UCSD-AML1 (cell line): ENCODE results near the gene PUM2.
"Not testable (repeated sequence)": the region's sequence is repeated elsewhere in the genome, so short reads cannot be mapped to it uniquely, and the experiment has no call there.

ENCODE experiments used
- DNase-seq: peaks from one replicate; lab custom pipeline; 2025; ENCODE audit not compliant: unreplicated experiment; lab: John Stamatoyannopoulos, UW

PUM2 gene

DNA sequence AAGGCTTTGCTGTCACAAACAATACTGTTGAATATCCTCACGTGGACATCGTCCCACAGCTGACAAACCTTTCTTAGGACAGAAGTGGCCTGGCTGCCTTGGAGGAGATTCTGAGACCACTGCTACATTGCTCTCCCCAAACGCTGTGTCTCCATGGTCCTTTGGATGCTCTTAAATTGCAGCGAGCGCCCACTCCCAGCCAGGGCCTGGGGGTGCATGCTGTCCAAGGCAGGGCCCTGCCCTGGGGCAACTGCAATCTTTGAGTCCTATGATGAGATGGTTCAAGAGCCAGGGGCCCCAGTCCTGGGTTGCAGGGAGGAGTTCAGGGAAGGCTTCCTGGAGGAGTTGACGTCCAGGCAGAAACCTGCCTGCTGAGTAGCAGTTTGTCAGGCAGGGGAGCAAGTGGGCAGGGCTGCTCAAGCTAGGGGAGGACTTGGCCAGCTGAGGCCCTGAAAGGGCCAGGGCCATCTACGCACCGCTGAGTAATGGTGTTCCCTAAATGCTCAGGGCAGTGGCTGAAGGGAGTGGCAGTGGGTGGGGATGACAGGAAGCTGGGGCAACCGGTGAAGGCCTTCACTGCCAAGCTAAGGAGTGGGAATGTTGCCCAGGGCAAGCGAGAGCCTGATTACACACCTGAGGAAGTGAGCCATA, 114.9 kb downstream of the PUM2 start:
- no peak for DNase-seq

DNA sequence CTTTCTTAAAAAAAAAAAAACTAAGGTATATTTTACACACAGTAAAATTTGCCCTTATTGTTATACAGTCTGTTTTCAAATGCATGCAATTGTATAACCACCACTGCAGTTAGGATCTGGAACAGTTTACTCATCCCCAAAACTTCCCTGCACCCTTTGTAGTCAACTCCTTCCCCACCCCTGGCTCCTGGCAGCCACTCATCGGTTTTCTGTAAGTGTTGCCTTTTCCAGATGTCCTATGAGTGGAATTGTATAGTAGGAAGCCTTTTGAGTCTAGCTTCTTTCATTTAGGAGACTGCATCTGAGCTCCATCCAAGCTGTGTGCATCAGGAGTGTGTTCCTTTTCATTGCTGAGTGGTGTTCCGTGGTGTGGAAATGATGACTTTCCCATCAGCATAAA, 116.0 kb downstream of the PUM2 start:
- not testable (repeated sequence) for DNase-seq

DNA sequence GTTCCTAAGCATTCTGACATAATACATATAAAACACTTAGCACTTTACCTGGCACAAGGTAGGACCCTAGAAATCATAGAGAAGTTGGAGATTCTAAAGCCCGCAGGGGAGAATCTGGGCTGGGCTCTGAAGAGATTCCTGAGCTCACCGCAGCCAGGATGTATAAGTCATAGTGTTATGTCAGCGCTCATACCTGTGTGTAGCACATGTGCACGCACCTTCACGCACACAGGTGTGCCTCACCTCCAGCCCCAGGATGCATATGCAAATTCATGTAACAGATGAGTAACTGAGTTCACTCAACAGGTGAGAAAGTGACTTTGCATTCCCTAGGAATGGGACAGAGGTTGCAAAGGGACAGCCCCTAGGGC, 117.8 kb downstream of the PUM2 start:
- DNase-seq = no peak

DNA sequence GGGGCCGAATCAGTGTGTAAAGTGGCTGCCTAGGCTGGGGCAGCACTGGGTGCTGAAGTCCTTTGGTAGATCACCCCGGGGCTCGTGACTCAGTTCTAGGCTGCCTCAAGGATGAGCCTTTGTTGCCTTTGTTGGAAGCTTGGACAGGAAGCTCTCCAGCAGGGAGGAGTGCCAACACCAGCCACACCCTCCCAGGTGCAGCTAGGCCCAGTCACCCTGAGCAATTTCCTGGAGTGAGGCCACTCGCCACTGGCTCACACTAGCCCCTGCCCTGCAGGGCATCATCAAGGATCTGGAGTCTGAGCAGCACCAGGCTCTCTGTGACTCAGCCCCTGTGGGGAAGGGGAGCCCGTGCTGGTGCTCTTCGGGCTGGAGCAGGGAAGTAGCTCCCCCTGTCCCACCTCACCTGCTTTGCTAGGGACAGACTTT, 119.0 kb downstream of the PUM2 start:
- DNase-seq = no peak

DNA sequence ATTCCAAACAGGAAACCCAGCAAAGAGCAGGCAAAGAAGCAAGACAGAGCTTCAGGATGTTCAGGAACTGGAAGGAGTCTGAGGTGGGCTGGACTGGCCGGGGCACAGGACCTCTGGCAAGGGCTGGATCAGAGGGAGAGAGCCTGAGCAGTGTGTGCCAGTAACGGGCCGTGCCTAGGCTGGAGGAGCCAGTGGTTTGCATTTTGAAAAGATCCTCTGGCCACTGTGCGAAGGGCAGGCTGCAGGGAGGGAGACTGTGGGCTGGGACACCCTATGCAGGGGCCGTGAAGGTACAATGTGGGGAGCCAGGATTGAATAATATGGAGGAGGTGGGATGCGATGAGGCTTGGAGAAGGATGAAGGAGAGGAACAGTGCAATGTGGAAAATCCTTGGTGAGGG, 119.5 kb downstream of the PUM2 start:
- DNase-seq = no peak

DNA sequence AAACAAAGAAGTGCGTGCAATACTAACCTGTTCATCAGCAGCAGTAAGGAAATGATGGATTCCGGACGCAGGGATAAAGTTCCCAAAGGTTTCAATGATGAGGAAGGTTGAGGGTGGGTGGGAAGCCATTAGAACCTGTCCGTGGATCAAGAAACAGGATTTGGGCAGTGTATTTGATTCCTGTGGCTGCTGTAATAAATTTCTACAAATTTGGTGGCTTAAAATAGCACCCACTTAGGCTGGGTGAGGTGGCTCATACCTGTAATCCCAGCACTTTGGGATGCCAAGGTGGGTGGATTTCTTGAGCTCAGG, 120.6 kb downstream of the PUM2 start:
- DNase-seq = no peak

DNA sequence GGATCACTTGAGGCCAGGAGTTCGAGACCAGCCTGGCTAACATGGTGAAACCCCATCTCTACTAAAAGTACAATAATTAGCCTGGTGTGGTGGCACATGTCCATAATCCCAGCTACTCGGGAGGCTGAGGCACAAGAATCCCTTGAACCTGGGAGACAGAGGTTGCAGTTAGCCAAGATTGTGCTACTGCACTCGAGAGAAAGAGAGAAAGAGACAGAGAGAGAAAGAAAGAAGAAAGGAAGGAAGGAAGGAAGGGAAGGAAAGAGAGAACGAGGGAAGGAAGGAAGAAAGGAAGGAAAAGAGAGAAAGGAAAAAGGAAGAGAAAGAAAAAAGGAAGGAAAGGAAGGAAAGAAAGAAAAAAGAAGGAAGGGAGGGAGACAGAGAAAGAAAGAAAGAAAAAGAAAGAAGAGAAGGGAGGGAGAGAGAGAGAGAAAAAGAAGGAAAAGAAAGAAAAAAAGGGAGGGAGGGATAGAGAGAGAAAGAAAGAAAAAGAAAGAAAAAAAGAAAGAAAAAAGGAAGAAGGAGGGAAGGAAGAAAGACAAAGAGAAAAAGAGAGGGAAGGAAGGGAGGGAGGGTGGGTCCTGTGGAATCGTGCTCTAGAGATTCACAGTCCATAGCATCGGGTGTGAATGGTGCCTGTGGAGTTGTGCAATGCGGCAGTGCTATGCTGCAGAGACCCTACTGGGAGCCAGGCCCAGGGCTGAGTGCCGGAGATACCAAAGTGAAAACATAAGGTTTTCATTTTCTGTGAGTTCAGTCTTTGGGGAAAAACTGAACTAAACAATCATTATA, 121.1 kb downstream of the PUM2 start:
- no peak for DNase-seq

DNA sequence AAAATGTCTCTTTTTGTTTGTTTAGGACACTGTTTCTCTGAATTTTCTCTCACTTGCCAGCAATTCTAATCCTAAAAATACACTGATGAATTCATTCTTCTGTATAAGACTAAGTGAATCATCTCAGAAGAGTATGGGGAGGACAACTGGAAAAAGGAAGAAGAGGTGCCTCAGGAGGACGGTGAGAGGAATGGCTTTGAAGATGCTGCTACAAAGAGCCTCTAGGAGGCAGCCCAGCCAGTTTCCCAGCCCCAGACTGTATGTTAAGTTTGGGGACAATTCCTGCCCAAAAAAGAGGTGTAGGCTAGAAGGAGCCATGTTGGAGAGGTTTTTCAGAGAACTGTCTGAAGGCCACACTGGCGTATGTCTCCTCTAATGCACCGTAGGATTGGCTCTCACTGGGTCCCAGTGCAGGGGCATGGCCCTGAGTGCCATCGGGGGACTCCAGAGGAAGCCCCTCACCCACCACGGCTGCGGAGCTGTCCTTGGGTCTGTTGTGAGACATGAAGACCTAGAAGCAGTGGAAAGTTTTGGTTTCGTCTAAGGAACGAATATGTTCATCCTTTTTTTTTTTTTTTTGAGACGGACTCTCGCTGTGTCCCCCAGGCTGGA, 122.6 kb downstream of the PUM2 start:
- DNase-seq = no peak

DNA sequence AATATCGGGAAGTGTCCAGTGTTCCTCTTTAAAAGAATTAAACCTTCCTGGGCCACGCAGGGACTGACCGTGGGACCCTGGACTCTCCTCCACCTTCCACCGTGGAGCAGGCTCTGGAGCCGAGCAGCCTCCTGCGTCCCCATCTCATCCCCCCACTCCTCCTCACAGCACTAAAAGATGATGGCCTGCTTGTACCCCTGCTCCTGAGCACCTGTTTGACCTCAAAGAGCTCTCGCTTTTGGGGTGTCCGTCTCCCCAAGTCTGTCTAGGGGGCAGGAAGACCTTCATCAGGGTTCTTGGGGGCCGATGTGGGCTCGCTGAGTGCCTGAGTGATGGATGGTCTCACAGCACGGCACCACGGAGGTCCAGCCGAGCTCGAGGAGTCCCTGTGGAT, 124.5 kb downstream of the PUM2 start:
- DNase-seq = no peak

DNA sequence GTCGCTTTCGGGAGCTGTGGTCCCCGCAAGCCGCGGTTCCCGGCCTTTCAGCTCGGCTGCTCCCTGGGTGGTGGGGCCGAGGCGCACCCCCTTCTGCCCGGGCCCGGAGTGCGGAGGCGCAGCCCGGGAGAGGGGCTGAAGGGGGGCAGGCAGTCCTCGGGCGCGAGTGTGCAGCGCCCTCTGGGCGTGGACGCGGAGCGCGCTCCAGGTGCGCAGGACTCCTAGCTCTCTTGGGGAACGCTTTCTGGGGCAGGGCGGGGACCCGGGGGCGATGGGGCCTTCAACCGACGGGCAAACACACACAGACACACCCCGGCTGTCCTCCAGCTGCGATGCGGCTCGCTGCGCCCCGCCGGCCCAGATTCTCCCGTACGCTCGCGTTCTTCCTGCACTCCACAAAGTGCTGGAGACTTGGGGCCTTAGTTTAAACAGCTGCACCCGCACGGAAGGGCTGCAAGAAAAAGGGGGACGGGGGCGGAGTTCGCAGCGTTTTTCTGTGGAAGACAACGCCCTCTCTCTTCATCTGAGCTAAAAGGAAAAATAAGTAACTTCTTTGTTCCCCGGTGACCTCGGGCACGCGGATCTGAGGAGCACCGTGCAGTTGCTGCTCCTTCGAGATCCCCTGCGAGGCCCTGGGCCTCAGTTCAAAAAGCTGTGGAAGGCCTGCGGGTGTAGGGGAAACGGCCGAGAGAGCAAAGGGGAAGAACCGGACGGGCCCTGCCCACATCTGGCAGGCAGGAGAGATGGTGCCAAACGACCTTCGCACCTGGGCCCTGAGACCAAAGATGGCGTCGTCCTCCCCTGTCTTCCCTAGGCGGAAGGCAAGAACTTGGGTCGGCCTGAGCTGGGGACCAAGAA, 125.1 kb downstream of the PUM2 start:
- peak; percentile 47 for DNase-seq

DNA sequence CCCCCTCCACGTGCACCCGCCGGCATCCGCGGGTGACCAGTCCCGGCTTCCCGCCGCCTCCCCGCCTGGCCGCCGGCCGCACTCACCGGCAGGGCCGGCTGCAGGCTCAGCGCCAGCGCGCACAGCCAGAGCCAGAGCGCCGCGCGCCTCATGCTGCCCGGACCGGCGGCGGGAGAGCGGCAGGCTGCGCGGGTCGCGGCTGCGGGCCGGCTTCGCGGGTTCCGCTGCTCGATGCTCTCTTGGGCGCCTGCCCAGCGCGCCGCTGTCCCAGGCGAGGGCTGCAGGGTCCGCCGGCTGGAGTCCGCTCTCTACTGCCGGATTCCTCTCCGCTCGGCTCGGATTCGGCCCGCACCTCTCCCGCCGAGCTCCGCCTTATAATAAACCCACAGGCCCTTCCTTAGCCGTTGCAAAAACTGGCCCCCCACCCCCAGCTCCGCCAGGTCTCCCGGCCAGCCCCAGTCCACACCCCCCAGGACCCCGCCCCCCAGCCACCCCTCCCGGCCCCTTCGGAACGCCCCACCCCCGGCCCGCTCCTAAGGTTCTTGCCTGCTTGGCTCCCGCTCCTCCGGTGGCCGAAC, 125.8 kb downstream of the PUM2 start, which contains the start of gene SDC1:
Gene SDC1, minus strand, starts transcription at position 415 of the 578 bp plus-strand sequence. Its CDS starts 263 bp downstream, at position 152.
- no peak for DNase-seq

DNA sequence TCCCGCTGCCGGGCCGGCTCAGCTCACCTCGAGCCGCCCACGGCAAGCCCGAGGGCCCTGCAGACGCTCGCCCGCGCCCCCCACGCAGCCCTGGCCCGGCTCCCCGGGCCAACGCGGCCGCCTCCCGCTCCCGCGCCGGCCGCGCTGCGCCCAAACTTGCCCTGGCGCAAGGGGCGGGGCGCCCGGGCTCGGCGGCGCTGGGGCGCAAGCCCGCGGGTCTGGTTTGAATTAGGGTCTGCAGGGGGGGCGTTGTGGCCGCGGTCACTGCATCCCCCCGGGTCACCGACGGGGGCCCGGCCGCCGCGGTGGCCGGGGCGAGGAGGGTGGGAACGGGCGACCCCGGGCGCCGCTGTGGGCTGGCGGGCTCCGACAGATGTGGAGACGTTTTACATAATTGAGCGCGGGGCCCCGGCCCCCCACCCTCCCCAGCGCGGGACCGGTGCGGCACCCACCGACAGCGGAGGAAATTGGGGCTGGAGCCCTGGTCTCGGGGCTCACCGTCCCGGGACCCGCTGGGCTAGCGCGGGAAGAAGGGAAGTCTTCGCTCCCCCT, 126.4 kb downstream of the PUM2 start:
- no peak for DNase-seq

DNA sequence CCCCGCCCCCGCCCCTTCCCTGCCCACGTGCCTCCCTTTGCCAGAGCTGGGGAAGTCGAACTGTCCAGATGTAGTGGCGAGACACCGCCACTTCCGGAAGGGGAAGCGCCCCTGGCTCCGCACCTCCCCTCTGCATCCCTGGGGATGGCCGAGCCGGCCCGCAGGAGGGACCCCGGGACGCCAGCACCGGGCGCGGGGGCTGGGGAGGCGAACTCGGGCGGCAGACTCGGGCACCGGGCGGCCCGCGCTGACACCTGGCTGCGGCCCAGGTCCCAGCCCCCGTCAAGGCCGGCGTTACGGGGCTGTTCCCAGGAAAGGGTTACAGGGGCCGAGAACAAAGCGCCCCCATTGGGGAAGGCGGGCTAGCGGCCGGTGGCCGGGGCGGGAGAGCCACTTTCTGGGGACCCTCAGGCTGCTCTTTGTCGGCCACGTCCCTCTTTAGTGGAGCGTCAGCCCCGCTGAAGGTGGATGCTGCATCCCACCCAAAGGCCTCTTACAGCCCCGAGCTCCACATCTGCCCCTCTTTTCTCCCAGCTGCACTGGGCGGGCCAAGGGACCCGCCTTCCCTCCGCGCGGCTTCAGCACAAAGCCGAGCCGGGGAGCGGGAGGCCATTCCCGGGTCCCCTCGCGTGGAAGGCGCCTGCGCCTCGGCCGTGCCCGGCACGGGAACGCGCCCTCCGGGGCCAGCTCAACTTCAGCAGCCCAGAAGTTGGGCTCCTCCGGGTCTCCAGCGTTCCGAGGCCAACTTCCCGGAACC, 127.1 kb downstream of the PUM2 start:
- peak; percentile 30 for DNase-seq

DNA sequence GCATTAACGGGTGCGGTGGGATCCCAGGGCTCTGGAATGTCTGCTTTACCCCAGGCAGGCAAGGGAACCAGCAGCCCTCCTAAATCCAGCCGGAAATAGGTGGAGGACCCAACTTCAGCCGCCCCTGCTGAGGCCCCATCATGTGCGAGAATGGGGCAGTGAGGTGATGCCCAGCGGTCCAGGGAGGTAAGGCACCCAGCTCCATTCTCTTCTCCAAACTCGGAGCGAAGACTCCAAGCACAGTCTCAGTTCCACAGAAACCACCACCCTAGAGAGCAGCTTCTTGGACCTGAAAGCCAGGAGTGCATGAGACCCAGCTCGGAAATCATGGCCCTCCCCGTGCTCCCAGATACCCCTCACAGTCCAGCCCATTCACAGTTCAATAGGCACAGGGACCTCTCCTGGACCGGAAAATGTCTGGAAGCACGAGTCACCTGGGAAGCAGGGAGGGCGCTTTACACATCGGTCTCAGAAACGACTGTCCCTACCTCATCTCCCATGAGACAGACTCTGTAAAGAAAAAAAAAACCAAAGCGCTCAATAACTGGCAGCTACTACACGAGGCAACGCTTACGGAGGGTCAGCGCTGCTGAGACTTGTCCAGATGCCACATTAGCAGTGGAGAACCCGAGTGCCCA, 127.8 kb downstream of the PUM2 start:
- DNase-seq = no peak

DNA sequence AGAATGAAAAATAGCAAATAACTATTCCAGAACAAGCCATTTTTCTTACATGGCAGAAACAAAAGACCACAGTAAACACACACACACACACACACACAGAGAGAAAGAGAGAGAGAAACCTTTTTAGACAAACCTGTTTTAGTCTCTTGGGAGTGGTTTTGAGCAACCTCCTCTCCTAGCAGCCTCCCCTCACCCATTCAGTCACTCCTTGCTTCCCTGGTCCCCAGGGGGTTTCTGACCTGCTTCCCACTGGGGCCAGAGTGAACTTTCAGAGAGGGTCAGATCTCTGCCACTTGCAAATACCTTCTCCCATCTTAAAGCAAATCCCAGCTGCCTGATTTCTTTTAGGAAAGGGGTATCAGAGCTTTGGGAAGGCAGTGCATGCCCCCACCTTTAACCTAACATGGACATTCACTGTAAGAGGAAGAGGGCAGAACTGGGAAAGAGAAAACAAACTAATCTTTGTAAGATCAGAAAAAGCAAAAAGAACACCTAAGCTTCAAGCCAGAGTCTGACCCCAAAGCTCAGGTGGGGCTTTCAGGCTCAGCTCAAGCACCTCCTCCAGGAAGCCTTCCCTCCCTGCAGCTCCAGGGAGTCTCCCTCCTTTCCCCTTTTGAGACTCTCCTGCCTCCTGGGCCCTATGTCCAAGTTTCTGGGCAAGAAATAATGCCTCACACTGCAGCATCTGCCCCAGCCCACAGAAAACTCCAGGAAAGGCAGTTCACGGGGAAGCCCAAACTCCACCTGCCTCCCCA, 128.5 kb downstream of the PUM2 start:
- no peak for DNase-seq

DNA sequence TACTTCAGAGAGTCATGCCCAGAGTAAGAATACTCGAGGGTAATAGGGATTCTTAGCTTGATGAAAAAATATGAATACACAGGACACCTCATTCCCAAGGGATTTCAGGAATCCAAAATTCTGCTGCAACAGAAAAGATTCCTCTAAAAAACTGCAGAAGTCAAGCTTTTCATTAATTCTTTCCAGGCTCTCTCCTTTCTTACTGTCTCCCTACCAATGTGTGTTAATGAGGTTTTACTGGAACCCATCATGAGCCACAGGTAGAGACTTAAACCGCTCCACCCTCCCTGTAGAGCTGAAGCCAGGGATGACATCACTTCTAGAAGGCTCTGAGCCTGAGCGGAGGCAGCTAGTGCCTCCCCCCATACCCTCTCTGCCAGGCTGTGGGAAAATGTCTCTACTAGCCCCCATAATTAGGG, 129.1 kb downstream of the PUM2 start:
- DNase-seq = no peak

DNA sequence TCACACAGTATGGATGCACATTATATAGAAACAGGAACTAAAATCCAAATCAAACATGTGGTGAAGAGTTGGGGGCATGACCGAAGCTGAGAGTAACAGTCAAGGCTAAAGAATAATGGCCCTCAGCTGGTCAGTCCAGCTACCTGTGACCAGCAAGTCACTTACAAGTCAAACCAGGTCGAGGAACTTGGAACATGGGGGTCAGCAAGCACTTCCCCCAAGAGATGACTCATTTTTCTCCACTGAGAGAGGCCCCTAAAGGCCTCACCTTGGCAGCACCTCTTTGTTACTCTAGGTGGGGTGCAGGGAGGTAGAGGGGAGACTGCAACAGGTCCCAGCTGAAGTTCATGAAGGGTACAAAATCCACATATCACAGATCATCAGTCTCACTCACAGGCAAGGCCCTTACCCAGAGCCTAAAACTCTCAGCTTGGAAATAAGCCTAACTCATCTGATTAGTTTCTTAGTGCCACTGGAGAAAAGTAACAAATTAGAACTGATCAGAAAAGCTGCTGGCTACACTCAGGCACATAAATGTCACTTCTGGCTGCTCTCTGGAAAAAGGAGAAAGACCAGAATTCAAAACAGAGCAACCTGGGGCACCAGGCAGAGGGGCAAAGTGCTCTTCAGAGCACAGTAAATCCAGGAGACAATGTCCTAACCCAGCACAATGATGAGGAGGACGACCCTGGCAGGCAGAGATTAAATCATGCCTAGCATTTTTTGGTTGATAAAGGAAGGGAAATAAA, 129.7 kb downstream of the PUM2 start:
- DNase-seq = no peak

DNA sequence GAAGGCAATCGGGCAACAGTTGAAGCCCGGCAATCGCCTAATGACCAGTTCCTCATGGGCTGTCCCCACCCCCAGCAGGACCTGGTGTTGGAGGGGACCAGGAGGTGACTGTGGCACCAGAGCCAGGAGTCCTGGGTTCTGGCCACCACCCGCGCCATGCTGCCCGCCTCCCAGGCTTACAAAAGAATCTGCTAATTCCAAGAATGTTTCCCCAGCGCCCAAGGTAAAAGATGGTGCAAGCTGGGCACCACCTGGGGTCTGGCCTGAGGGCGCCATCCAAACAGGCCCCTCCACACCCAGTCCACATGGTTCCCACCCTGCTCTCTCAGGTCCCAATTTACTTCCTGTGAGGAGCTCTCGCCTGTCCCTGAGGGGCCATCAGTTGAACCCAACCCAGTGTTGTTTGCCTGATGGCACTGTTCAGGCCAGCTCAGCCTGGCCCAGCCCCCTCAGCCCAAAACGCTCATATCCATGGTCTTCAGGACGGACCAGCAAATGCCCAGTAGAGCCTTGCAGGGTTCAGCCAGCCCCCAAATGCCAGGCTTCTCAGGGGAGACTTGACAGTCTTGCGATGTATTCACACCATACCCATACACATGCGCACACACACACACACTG, 130.8 kb downstream of the PUM2 start:
- no peak for DNase-seq
